Liver (tissue), 9 donors: ENCODE data around the gene DOCK11. TPM values are rescaled to one million over a fixed set of nuclear protein-coding genes. Genes with fewer than 3 reads are reported as not detected.
"Not testable (repeated sequence)": the region's sequence is repeated elsewhere in the genome, so short reads cannot be mapped to it uniquely, and the experiment has no call there.

ENCODE experiments used
- DNase-seq: peaks from one replicate; pipeline ENCODE4 v3.0.0-alpha.2; 2017; ENCODE audit warnings: low spot score
- H3K27ac ChIP-seq, 2 donors: one replicate each; pipeline ENCODE4 v1.7.0; 2013; ENCODE audit warnings: inconsistent platforms in 2 of 2, low read length in 2 of 2, control low read depth in 1 of 2, low read depth in 1 of 2, mild to moderate bottlenecking in 1 of 2
- H3K27me3 ChIP-seq, 4 donors: one replicate each; pipeline versions ENCODE4 v1.6.1 to v1.7.0; 2013; ENCODE audit warnings: low read length in 3 of 4, inconsistent platforms in 1 of 4, mild to moderate bottlenecking in 1 of 4, moderate library complexity in 1 of 4; ENCODE audit not compliant: control insufficient read depth in 4 of 4, insufficient read depth in 4 of 4
- H3K36me3 ChIP-seq, 4 donors: one replicate each; pipeline versions ENCODE4 v1.6.1 to v1.7.0; 2013; ENCODE audit warnings: low read length in 3 of 4, mild to moderate bottlenecking in 3 of 4, low read depth in 1 of 4, moderate library complexity in 1 of 4; ENCODE audit not compliant: control insufficient read depth in 4 of 4, insufficient read depth in 3 of 4
- H3K4me1 ChIP-seq, 4 donors: one replicate each; pipeline versions ENCODE4 v1.6.1 to v1.7.0; 2013; ENCODE audit warnings: low read length in 3 of 4, mild to moderate bottlenecking in 3 of 4, moderate library complexity in 1 of 4; ENCODE audit not compliant: control insufficient read depth in 4 of 4, insufficient read depth in 4 of 4
- H3K4me3 ChIP-seq, 3 donors: one replicate each; pipeline versions ENCODE4 v1.6.1 to v1.7.0; 2013; ENCODE audit warnings: low read length in 3 of 3, control low read depth in 1 of 3, low read depth in 1 of 3, mild to moderate bottlenecking in 1 of 3
- H3K9ac ChIP-seq, 2 donors: one replicate each; pipeline ENCODE4 v1.7.0; 2013; ENCODE audit warnings: low read length in 2 of 2, mild to moderate bottlenecking in 2 of 2, moderate library complexity in 2 of 2, control low read depth in 1 of 2, low read depth in 1 of 2
- H3K9me3 ChIP-seq, 4 donors: one replicate each; pipeline versions ENCODE4 v1.6.1 to v1.7.0; 2013; ENCODE audit warnings: low read length in 3 of 4; ENCODE audit not compliant: control insufficient read depth in 4 of 4
- ATF3 ChIP-seq: IDR thresholded peaks from 2 replicates; pipeline ENCODE4 v1.6.1; 2016; ENCODE audit warnings: antibody characterized with exemption
- CTCF ChIP-seq: fragments of 150-350 bp; IDR thresholded peaks from 2 replicates; pipeline ENCODE4 v1.5.1; 2017; ENCODE audit warnings: improper control_type of control experiment, low read depth, low read length; ENCODE audit not compliant: missing input control
- EGR1 ChIP-seq, 2 donors: IDR thresholded peaks; 2 replicates each; pipeline ENCODE4 v1.6.1; 2016 to 2018; ENCODE audit warnings: antibody characterized with exemption in 2 of 2, low read depth in 2 of 2
- FOXA1 ChIP-seq: IDR thresholded peaks from 2 replicates; pipeline ENCODE4 v1.6.1; 2016; ENCODE audit warnings: antibody characterized with exemption
- FOXA2 ChIP-seq: IDR thresholded peaks from 2 replicates; pipeline ENCODE4 v1.6.1; 2016; ENCODE audit warnings: antibody characterized with exemption
- GABPA ChIP-seq, 2 donors: IDR thresholded peaks in 1 of 2; conservative IDR thresholded peaks in 1 of 2; 2 replicates each; pipeline ENCODE4 v1.6.1; 2016; ENCODE audit warnings: antibody characterized with exemption in 2 of 2, mild to moderate bottlenecking in 1 of 2, moderate library complexity in 1 of 2
- HNF4A ChIP-seq, 2 donors: conservative IDR thresholded peaks; 2 replicates each; pipeline ENCODE4 v1.6.1; 2016; ENCODE audit warnings: antibody characterized with exemption in 2 of 2, mild to moderate bottlenecking in 2 of 2
- HNF4G ChIP-seq: IDR thresholded peaks from 2 replicates; pipeline ENCODE4 v1.6.1; 2016; ENCODE audit warnings: antibody characterized with exemption
- JUND ChIP-seq, 2 donors: IDR thresholded peaks; 2 replicates each; pipeline ENCODE4 v1.6.1; 2016; ENCODE audit warnings: antibody characterized with exemption in 2 of 2
- MAX ChIP-seq: IDR thresholded peaks from 2 replicates; pipeline ENCODE4 v1.6.1; 2016; ENCODE audit warnings: antibody characterized with exemption
- NR2F2 ChIP-seq: IDR thresholded peaks from 2 replicates; pipeline ENCODE4 v1.6.1; 2016; ENCODE audit warnings: antibody characterized with exemption
- RAD21 ChIP-seq, 2 donors: IDR thresholded peaks; 2 replicates each; pipeline ENCODE4 v1.6.1; 2016; ENCODE audit warnings: antibody characterized with exemption in 2 of 2, mild to moderate bottlenecking in 2 of 2
- REST ChIP-seq: IDR thresholded peaks from 2 replicates; pipeline ENCODE4 v1.6.1; 2016; ENCODE audit warnings: antibody characterized with exemption, mild to moderate bottlenecking
- RXRA ChIP-seq, 2 donors: IDR thresholded peaks; 2 replicates each; pipeline ENCODE4 v1.6.1; 2017 to 2018; ENCODE audit warnings: antibody characterized with exemption in 2 of 2, mild to moderate bottlenecking in 1 of 2
- SP1 ChIP-seq: IDR thresholded peaks from 2 replicates; pipeline ENCODE4 v1.6.1; 2018; ENCODE audit warnings: antibody characterized with exemption, mild to moderate bottlenecking
- TAF1 ChIP-seq: conservative IDR thresholded peaks from 2 replicates; pipeline ENCODE4 v1.6.1; 2016; ENCODE audit warnings: antibody characterized with exemption, mild to moderate bottlenecking
- YY1 ChIP-seq: IDR thresholded peaks from 2 replicates; pipeline ENCODE4 v1.6.1; 2016; ENCODE audit warnings: antibody characterized with exemption, mild to moderate bottlenecking
- ZBTB33 ChIP-seq: IDR thresholded peaks from 2 replicates; pipeline ENCODE4 v1.6.1; 2016; ENCODE audit warnings: antibody characterized with exemption
- WGBS: extraction: QIAGEN DNeasy Blood & Tissue Kit; methylation state at CpG from one replicate; pipeline ENCODE4 v1.1.7; 2013; 5-methylcytosine and 5-hydroxymethylcytosine counted together
- polyA plus RNA-seq, 2 donors: library from polyadenylated mRNA; stranded (reverse) in 1 of 2; unstranded in 1 of 2; fragments of 200-250 nt in 1 of 2; fragments of >200 nt in 1 of 2; fragmentation: Nextera tagmentation in 1 of 2; extraction: Ambion mirVana in 1 of 2; gene quantifications; one replicate each; pipeline versions ENCODE4 v1.2.1 to v1.2.3, GENCODE V29; 2013 to 2015
- total RNA-seq, 2 donors: library from RNA; depleted of rRNA; stranded (reverse); fragments of >200 nt; gene quantifications; one replicate each; pipeline ENCODE4 v1.2.3, GENCODE V29; 2014
- donor health status: healthy.
- donor health status: healthy.
- donor health status: healthy.
- donor health status: healthy.
- donor health status: healthy.

Gene DOCK11
- total and polyA plus RNA-seq, 4 donors, result 1.3 to 9.3 (median 3.7) TPM

GRCh38 chrX:118484216-118484903 lies 11.3 kb upstream of the DOCK11 start:
- no peak for DNase-seq
- no peaks in the 10 kb centered on the region for H3K27me3 ChIP-seq
- no peak overlapping the region for H3K27ac ChIP-seq
- no peaks in the 10 kb centered on the region for H3K4me1 ChIP-seq
- no peak for TF ChIP-seq CTCF
- no peak for TF ChIP-seq ATF3
- no peak for TF ChIP-seq JUND (IDR thresholded peaks at IDR 0.05)
- TF ChIP-seq EGR1 (IDR thresholded peaks at IDR 0.05; ENCODE audit: low read depth in 2 of 2), result no peak
- no peak for TF ChIP-seq RAD21 (IDR thresholded peaks at IDR 0.05)
- TF ChIP-seq NR2F2, result no peak
- TF ChIP-seq GABPA (IDR thresholded peaks at IDR 0.05 in 1 of 2, conservative IDR thresholded peaks at IDR 0.05 in 1 of 2), result no peak
- no peak for TF ChIP-seq YY1
- TF ChIP-seq ZBTB33, result no peak
- no peak for TF ChIP-seq HNF4G
- TF ChIP-seq MAX, result no peak
- no peak for TF ChIP-seq TAF1
- no peak for TF ChIP-seq HNF4A (conservative IDR thresholded peaks at IDR 0.05)
- no peak for TF ChIP-seq FOXA1
- no peak for TF ChIP-seq SP1
- no peak for TF ChIP-seq RXRA (IDR thresholded peaks at IDR 0.05)
- no peak for TF ChIP-seq FOXA2
- no peak for TF ChIP-seq REST
- no peak overlapping the region for H3K9ac ChIP-seq
- WGBS, result 68% methylated on average over 9 of the region's 9 CpGs
- H3K36me3 ChIP-seq, result no peaks in the 10 kb centered on the region
- H3K4me3 ChIP-seq, result no peak overlapping the region
- H3K9me3 ChIP-seq, result no peaks in the 10 kb centered on the region

GRCh38 chrX:118486693-118487092 lies 8.9 kb upstream of the DOCK11 start:
- 91% methylated on average over 1 of the region's 1 CpG for WGBS
- H3K27me3 ChIP-seq, H3K9me3 ChIP-seq, H3K27ac ChIP-seq, DNase-seq, H3K4me3 ChIP-seq, H3K36me3 ChIP-seq, H3K4me1 ChIP-seq, H3K9ac ChIP-seq: not testable (repeated sequence)
